GM18868 (cell line): Measurements from ENCODE around the gene DYNLRB1.
"Not testable (repeated sequence)": the region's sequence is repeated elsewhere in the genome, so short reads cannot be mapped to it uniquely, and the experiment has no call there.

ENCODE experiments used
- ATAC-seq: cut with Tn5 transposase; IDR thresholded peaks from one replicate; pipeline ENCODE4 v1.9.1; 2021; ENCODE audit warnings: mild to moderate bottlenecking, moderate library complexity; ENCODE audit not compliant: unreplicated experiment

DYNLRB1 gene

GRCh38 chr20:34516247-34517113 is at the start of gene DYNLRB1:
Gene DYNLRB1 (plus strand): TSS chr20:34516422. CDS start chr20:34516459, 37 bp downstream.
- peak; percentile 77 for ATAC-seq

GRCh38 chr20:34468951-34469350 is 47.3 kb upstream of the DYNLRB1 start:
- no peak for ATAC-seq

GRCh38 chr20:34472246-34472925 is 43.8 kb upstream of the DYNLRB1 start:
- no peak for ATAC-seq

GRCh38 chr20:34473262-34473883 is 42.8 kb upstream of the DYNLRB1 start:
- ATAC-seq: no peak

GRCh38 chr20:34475979-34476736 is 40.1 kb upstream of the DYNLRB1 start:
- no peak for ATAC-seq

- no peak for ATAC-seq
Observed at GRCh38 chr20:34479627-34480026, 36.6 kb upstream of the DYNLRB1 start.

- ATAC-seq: not testable (repeated sequence)
Observed at GRCh38 chr20:34482154-34482553, 34.1 kb upstream of the DYNLRB1 start.

- not testable (repeated sequence) for ATAC-seq
Observed at GRCh38 chr20:34483585-34484220, 32.5 kb upstream of the DYNLRB1 start.

GRCh38 chr20:34485068-34485634 is 31.1 kb upstream of the DYNLRB1 start:
- ATAC-seq: no peak

GRCh38 chr20:34491226-34491931 is 24.8 kb upstream of the DYNLRB1 start:
- no peak for ATAC-seq

- no peak for ATAC-seq
Observed at GRCh38 chr20:34491932-34492509, 24.2 kb upstream of the DYNLRB1 start.

- no peak for ATAC-seq
Observed at GRCh38 chr20:34493646-34494045, 22.6 kb upstream of the DYNLRB1 start.

- no peak for ATAC-seq
Observed at GRCh38 chr20:34495307-34495706, 20.9 kb upstream of the DYNLRB1 start.

GRCh38 chr20:34495916-34496315 is 20.3 kb upstream of the DYNLRB1 start:
- ATAC-seq: no peak

- not testable (repeated sequence) for ATAC-seq
Observed at GRCh38 chr20:34497596-34497995, 18.6 kb upstream of the DYNLRB1 start.

GRCh38 chr20:34500823-34501222 is 15.4 kb upstream of the DYNLRB1 start:
- ATAC-seq: no peak

GRCh38 chr20:34506480-34506879 is 9.7 kb upstream of the DYNLRB1 start:
- no peak for ATAC-seq

GRCh38 chr20:34507702-34508413 is 8.4 kb upstream of the DYNLRB1 start:
- no peak for ATAC-seq
